GM18511 (cell line): ENCODE measurements around the gene SRSF3.
A peak's percentile ranks its signal among the peaks of the same experiment; 100 is the strongest.
"Not testable (repeated sequence)": the region's sequence is repeated elsewhere in the genome, so short reads cannot be mapped to it uniquely, and the experiment has no call there.

Experiments
- ATAC-seq: cut with Tn5 transposase; IDR thresholded peaks from one replicate; pipeline ENCODE4 v1.9.1; 2021; ENCODE audit warnings: mild to moderate bottlenecking, moderate library complexity; ENCODE audit not compliant: unreplicated experiment

The SRSF3 gene

DNA sequence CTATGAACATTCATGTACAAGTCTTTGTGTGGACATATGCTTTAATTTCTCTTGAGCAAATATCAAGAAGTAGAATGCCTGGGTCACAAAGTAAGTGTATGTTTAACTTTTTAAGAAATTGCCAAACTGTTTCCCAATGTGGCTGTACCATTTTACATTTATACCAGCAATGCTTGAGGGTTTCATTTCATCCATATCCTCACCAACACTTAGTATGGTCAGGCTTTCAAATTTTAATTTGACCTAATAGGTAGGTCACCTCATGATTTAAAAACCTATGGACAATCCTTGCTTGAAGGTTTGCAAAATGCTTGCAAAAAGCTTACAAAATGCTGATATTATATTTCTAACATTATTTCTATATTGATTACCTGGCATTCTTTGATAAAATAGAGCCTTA, 19.5 kb upstream of the SRSF3 start:
- no peak for ATAC-seq

- no peak for ATAC-seq
Measured at GRCh38 chr6:36576578-36576977, 17.6 kb upstream of the SRSF3 start.

DNA sequence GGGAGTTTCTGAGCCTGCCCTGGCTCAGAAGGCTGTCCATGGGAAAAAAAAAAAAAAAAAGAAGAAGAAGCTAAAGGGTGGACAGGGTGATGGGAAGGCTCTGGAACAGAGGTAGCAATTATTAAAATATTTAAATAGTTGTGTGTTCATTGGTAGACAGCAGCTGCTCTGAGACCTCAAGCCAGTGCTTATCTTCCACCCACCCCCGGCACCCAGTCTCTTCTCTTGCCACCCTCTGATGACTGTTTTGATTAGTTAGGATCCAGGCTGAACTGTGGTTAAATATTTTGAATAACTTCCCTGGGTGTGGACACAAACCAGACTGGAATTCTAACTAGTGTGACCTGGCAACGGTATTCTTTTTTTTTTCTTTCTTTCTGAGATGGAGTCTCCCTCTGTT, 16.9 kb upstream of the SRSF3 start:
- ATAC-seq = no peak

GRCh38 chr6:36578030-36578429, 16.1 kb upstream of the SRSF3 start:
- no peak for ATAC-seq

GRCh38 chr6:36578431-36578830, 15.7 kb upstream of the SRSF3 start:
- ATAC-seq = no peak

DNA sequence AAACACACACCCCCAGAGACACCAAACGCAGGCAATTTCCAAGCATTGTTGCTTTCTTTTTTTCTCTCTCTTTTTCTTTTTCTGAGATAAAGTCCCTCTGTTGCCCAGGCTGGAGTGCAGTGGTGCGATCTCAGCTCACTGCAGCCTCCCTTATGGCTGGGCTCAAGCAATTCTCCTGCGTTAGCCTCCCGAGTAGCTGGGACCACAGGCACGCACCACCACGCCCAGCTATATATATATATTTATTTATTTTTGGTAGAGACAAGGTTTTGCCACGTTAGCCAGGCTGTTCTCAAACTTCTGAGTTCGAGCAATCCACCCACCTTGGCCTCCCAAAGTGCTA, 14.0 kb upstream of the SRSF3 start:
- no peak for ATAC-seq

DNA sequence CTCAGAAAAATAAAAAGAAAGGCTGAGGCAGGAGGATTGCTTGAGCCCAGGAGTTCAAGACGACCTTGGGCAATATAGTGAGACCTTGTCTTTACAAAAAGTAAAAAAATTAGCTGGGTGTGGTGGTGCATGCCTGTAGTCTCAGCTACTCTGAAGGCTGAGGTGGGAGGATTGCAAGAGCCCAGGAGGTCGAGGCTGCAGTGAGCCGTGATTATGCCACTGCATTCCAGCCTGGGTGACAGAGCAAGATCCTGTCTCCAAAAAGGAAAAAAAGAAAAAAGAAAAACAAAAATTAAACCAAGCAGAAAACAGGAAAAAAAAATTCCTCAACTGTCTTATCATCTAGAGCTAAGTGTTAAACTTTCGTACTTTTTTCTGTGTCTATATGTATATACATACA, 12.4 kb upstream of the SRSF3 start:
- no peak for ATAC-seq

- ATAC-seq = no peak
Measured at GRCh38 chr6:36586606-36587005, 7.6 kb upstream of the SRSF3 start.

- ATAC-seq = not testable (repeated sequence)
Measured at GRCh38 chr6:36589025-36589400, 5.1 kb upstream of the SRSF3 start.

GRCh38 chr6:36590237-36590636, 3.9 kb upstream of the SRSF3 start:
- ATAC-seq = no peak

GRCh38 chr6:36592221-36592655, 1.9 kb upstream of the SRSF3 start:
- ATAC-seq = peak; percentile 42

GRCh38 chr6:36593569-36594028, 563 bp upstream of the SRSF3 start:
- ATAC-seq = peak; percentile 34

GRCh38 chr6:36594816-36595643, 868 bp downstream of the SRSF3 start:
- no peak for ATAC-seq

GRCh38 chr6:36596356-36596755, 2.2 kb downstream of the SRSF3 start:
- no peak for ATAC-seq

GRCh38 chr6:36597775-36598174, 3.6 kb downstream of the SRSF3 start:
- ATAC-seq = no peak

DNA sequence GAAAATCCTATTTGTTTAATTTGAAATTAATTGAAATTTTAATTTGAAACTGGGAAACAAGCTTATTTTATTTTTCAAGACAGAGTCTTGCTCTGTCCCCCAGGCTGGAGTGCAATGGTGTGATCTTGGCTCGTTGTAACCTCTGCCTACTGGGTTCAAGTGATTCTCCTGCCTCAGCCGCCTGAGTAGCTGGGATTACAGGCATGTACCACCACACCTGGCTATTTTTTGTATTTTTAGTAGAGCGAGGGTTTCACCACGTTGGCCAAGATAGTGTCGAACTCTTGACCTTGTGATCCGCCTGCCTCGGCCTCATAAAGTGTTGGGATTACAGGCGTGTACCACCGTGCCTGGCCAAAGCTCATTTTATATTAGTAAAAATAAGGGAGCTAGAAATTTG, 4.2 kb downstream of the SRSF3 start:
- ATAC-seq = no peak

- no peak for ATAC-seq
Measured at GRCh38 chr6:36598739-36599318, 4.7 kb downstream of the SRSF3 start.

- no peak for ATAC-seq
Measured at GRCh38 chr6:36599791-36600209, 5.6 kb downstream of the SRSF3 start.

GRCh38 chr6:36600564-36601146, 6.5 kb downstream of the SRSF3 start:
- no peak for ATAC-seq

- ATAC-seq = not testable (repeated sequence)
Measured at GRCh38 chr6:36601818-36602217, 7.7 kb downstream of the SRSF3 start.

DNA sequence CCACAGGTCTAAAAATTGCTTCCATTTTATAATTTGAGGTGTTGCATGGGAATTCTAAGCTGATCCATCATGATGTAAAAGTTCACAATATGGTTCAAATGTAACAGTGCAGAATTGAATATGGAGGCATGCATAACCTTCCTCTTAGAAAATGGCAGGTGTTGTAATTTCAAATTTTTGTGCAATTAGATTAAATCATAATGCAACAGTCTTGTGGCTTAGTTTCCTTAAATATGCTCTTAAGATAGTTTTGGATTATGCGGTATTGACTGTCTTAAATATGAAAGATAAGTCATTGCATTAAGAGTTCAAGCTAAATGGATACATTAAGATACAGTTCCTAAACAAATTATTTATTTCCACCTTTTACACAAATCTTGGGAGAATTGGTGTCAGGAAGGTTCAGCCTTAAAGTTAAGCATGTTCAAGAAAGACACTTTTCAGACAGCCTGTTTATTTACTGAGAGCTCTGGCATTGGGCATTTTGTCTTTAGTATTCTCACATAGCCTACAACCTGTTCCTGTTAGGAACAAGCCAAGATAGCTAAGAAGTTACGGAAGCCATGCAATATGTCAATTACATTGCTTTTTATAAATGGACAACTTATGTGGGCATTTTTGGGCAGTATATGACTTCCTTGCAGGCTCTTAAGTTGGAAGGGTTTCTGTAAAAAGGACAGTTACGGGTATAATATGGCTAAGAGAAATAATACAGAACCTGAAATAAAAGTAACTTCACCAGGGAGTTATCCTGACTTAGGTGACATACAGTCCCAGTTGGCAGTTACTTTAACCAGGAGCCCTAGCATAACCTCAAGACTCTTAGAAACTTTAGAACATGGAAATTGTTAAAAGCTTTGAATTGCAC, 9.3 kb downstream of the SRSF3 start:
- no peak for ATAC-seq
